Left renal cortex interstitium (tissue), 4 donors: ENCODE data around the gene CORT. TPM values are rescaled to one million over a fixed set of nuclear protein-coding genes. Genes with fewer than 3 reads are reported as not detected.
A peak's percentile ranks its signal among the peaks of the same experiment; 100 is the strongest.
"Not testable (repeated sequence)": the region's sequence is repeated elsewhere in the genome, so short reads cannot be mapped to it uniquely, and the experiment has no call there.

Source experiments
- DNase-seq, 4 donors: peaks; one replicate each; pipeline ENCODE4 v3.0.0-alpha.2; 2013; ENCODE audit warnings: low read depth in 4 of 4, low spot score in 2 of 4, missing footprints in 1 of 4
- polyA plus RNA-seq, 4 donors: library from polyadenylated mRNA; unstranded; fragments of 120-200 nt; gene quantifications; one replicate each; pipeline ENCODE4 v1.2.1, GENCODE V29; 2013; ENCODE audit not compliant: insufficient read length in 4 of 4

CORT gene
- polyA plus RNA-seq, 4 donors: 0.45 to 3.3 (median 1.6) TPM

DNA sequence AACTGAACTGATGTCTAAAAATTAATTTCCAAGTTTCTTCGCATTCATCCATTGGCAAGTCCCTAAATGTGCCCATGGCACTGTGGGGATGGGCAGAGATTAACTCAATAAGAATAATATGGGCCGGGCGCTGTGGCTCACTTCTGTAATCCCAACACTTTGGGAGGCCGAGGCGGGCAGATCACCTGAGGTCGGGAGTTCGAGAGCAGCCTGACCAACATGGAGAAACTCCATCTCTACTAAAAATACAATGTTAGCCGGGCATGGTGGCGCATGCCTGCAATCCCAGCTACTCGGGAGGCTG, 24.4 kb downstream of the CORT start:
- not testable (repeated sequence) for DNase-seq

DNA sequence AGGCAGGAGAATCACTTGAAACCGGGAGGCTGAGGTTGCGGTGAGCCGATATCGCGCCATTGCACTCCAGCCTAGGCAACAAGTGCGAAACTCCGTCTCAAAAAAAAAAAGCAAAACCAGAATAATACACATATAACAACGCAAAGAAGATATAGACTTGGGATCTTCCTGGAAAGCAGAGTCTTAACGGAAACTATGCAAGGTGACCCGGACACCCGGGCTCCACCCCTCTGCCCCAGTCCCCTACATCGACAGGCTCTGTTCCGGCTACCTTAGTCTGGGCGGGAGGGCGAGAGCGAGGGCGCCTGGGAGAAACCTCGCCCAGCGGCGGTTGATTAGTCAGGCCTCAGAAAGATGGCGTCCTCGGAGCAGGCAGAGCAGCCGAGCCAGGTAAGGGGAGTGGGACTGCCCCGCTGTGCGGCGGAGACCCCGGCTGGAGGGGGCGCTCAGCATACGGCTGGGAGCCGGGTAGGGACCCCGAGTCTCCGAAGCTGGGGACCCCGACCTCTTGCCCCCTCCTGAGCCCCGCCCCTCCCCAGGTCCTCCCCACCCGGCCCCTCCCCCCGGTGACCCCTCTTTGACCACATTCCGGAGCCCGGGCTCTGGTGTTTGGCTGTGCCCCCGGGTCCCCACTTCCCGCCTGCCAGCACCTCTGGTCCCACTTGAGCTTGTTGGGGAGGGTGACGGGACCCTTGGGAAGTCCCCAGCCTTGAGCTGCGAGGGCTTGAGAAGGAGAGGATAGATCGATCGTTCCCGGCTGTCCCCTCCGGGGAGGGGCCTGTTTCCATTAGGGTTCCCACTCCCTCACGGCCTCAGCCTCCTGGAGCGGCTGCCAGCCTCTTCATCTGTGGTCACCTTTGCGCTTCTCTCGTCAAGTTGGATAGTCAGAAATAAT, 25.0 kb downstream of the CORT start, which contains the start of gene PEX14:
PEX14 (plus strand) TSS at position 338 of the 895 bp plus-strand sequence; CDS start at position 355, 17 bp downstream.
- DNase-seq: peak; percentile 53 to 81 (median 66)

DNA sequence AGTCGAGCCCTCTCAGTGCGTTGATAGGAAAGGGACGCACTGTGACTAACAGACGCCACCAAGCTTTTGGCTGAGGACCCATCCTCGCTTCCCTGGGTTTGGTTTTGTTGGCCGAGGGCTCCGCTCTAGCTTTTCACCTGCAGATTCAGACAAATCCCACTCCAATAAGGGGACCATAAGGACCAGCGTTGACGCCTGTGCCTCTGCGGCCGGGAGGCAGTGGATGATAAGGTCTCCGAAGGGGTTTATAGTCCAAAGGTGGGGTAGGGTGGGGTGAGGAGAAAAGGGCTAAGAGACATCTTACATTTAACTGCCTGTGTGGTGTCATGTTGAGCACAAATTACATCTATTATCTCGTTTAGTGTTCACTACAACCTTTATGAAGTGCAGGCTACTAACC, 25.7 kb downstream of the CORT start:
- DNase-seq: no peak

DNA sequence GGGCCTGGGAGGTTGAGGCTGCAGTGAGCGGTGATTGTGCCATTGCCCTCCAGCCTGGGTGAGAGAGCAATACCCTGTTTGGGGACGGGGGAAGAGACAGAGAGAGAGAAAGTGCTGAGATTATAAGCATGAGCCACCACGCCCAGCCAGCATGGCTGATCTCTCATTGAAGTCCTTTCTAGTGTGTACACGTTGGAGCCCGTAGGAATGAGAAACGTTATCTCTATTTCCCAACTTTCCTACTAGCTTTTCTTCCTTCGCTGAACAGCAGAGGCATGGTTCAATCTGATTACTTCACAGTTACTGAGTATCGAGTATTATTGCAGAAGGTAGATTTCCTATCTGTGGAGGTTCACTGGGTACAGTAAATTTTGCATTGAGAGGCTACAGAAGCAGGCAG, 29.5 kb downstream of the CORT start:
- DNase-seq: no peak

DNA sequence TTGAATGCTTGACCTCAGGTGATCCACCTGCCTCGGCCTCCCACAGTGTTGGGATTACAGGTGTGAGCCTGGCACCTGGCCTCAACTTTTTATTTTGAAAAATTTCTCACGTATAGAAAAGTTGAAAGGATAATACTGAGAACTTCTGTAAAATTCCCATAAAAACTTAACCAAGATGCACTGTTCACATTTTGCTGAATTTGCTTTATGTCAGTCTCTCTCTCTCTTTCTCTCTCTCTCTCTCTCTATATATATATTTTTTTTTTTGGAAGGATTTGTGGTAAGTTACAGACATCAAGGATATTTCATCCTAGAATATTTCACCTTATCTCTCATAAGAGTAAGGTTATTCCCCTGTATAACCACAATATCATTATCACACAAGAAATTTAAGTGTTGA, 30.8 kb downstream of the CORT start:
- no peak for DNase-seq

DNA sequence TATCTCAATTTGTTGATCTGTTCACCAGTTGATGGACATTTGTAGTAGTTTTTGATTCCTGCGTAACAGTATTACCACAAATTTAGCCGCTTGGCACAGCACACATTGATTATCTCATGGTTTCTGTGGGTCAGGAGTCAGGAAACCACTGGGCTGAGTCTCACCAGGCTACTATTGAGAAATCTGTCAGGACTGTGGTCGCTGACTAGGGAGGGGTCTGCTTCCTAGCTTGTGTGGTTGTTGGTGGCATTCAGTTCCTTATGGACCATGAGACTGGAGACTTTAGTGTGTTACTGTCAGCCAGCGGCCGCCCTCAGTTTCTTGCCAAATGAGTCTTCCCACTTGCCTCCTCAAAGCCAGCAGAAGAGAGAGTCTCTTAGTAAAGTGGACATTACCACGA, 34.7 kb downstream of the CORT start:
- no peak for DNase-seq

DNA sequence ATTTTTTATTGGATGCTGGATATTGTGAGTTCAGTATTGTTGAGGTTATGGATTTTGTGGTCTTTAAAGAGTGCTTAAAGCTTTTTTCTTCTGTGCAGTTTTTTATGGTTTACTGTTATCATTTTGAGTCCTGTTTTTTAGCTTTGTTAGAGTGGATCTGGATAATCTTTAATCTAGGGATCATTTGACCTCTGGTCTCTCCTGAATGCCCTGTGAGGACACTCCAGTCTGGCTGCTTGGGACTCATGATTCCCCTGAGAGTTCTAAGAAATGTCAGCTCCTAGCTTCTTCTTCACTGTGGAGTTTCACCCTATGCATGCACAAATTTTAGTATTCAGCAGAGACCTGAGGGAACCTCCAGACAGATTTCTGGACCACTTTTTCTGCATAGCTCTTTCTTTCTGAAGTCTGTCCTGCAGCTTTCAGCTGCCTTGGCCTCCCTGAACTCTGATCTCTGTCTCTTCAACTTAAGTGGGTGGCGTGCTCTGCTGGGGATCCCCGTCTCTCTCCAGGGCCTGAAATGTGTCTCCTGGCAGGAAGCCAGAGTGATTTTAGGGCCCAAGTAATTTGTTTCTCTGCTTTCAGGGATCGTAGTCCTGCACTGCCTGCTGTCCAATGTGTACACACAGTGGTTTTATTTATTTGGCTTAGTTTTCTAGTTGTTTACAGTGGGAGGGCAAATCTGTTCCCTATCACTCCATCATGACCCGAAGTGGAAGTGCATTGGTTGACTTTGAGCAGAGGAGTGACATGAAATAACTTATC, 39.6 kb downstream of the CORT start:
- DNase-seq: no peak

DNA sequence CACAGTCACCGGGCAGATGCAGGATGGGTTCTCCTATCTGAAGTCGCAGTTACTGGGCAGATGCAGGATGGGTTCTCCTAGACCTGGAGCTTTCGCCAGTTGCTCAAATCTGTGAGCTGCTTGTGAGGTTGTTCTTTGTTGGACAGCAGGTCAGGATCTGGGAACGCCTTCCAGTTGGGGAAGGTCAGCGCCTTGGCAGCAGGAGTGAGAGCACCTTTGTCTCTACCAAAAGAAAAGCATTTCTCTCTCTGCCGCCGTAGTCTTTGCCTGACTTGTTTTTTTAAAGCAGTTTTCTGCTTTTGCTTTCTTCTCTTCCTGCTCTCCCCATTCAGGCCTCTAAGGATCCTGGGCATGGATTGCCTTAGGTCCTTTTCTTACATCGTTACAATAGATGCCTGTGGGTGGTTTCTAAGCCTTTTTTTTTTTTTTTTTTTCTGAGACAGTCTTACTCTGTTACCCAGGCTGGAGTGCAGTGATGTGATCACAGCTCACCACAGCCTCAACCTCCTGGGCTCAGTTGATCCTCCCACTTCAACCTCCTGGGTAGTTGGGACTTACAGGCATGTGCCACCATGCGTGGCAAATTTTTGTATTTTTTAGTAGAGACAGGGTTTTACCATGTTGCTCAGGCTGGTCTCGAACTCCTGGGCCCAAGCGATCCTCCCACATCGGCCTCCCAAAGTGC, 40.6 kb downstream of the CORT start:
- no peak for DNase-seq

DNA sequence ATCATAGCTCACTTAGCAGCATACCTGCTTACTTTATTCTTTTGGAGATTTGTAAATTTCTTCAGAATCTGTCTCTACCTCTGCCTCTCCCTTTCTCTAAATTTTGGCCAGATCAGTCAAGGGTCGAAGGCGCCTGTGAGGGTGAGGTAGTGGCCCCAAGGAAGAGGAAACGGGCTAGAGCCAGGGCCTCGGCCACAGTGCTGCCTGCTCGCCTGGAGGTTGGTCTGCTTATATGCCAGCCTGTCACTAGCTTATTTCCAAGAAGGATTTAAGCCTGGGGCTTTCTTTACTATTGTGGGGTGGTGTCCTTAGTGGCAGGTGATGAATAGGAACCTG, 44.6 kb downstream of the CORT start:
- no peak for DNase-seq

DNA sequence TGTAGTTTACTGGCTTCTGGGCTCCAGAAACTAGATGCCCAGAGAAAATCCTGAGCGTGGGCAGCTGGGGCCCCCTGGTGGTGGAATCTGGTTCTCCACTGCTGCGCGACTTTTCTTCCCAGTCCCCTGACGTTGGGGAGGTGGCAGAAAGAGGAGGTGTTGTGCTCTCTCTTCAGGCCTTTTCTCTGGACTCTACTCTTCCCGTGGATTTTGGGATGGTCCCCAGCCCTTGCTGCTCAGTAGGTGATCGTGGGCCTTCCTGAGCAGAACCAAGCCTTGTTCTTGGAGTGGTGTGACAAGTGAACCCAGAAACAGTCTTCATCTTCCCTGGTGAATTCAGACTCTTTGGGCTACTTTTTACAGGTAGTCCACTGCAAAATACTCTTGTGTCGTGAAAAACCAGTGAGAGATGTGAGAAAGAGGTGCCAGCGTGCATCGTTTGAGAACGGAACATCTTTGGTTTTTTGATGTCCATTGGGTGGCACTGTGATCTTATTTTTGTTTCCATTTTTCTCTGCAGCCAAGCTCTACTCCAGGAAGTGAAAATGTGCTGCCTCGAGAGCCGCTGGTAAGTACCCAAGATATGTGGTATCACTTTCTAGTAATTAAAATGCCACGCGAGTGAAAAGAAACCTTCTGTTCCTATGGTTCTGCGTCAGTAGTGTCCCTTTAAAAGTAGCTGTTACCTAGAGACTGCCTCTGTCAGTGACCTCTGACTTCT, 45.1 kb downstream of the CORT start:
- DNase-seq: peak in 1 of 4 donors; percentile 63

DNA sequence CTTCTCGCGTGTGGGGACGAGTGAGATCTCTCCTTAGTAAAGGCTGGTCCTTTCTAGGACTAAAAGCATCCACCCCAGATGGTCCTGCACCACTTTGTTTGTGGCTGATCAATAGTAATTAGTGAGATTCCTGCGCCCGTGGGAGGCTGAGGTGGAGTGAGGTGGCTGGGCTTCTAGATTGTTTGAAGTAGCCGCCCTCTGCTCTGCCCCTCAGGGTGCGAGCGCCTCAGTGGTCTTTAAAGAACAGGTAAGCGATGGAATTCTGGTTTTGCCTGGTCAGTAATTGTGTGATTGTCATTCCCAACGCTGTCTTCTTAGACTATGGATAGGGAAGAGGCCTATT, 45.6 kb downstream of the CORT start:
- no peak for DNase-seq

DNA sequence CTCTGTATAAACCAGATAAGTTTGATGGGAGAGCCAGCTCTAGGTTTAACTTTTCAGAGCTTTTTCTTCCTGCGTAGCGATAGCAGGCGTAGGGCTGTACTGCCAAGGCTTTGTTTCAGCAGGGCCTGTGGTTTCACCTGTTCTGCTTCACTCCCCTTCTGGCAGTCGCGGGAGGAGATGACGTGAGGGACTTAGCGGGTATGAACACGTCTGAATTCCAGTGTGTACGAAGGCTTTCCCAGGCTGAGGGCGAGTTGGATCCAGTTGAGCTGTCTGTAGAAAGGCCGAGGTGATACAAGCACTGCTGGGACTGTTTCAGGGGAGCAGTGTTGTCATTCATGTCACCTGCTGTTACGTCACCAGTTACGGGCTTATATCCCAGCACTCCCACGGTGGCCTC, 46.1 kb downstream of the CORT start:
- DNase-seq: peak in 1 of 4 donors; percentile 46

DNA sequence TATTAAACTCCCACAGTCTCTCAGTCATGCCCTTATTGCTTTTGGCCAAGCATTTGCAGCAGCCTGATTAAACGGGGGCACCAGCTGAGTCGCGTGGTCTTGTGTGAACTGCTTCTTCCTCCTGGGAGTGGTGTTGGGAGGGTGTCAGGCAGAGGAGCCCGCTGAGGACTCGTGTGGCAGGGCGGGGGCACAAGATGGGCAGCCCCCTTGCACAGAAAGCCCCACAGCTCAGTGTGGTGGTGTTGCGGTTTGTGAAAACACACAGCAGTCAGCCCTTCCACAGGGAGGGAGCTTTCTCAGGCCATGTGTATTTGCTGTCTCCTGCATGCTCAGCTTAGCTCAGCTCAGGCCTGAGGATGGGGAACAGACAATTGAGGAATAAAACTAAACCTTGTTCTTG, 47.3 kb downstream of the CORT start:
- DNase-seq: no peak

DNA sequence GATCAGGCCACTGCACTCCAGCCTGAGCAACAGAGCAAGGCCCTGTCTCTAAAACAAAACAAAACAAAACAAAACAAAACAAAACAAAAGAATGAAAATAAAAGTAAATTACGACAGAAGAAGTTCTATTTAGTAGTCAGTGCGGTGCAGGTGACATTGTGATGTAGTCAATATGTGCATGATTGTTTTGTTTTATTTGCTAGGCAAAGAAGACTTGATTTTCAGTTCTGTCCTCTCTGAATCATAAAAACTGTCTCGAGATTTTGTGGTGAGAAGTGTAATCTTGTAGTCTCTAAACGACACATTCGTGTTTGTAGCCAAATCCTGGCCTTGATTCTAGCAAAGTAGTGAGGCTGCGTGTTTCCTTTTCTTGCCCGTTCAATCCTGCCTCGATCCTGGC, 48.4 kb downstream of the CORT start:
- no peak for DNase-seq

Other genes with a start within 250 kb of the CORT start
- 10 to 100 TPM; 39.2 to 51.4 (median 42.2) TPM for gene KIF1B, start 239.5 kb upstream of the CORT start, polyA plus RNA-seq
- gene PGD, start 51.0 kb upstream of the CORT start, polyA plus RNA-seq: 100 to 1,000 TPM; 186 to 196 (median 190) TPM
- 10 to 100 TPM; 35.3 to 41.6 (median 38.7) TPM for gene CENPS, start 19.6 kb upstream of the CORT start, polyA plus RNA-seq
- gene DFFA, start 22.5 kb downstream of the CORT start, polyA plus RNA-seq: 10 to 100 TPM; 36.3 to 46.6 (median 44.7) TPM
- gene PEX14, start 24.9 kb downstream of the CORT start, polyA plus RNA-seq: 10 to 100 TPM; 18.6 to 27.9 (median 24.9) TPM